GM19025 (cell line): ENCODE data around the gene GPR78.

ENCODE experiments used
- ATAC-seq: cut with Tn5 transposase; IDR thresholded peaks from one replicate; pipeline ENCODE4 v1.9.1; 2021; ENCODE audit warnings: mild to moderate bottlenecking, low read depth, moderate library complexity; ENCODE audit not compliant: unreplicated experiment

GPR78 gene

GRCh38 chr4:8598391-8599090, 18.3 kb downstream of the GPR78 start:
- ATAC-seq = no peak

GRCh38 chr4:8599091-8599460, 18.9 kb downstream of the GPR78 start:
- no peak for ATAC-seq

GRCh38 chr4:8599657-8600056, 19.5 kb downstream of the GPR78 start:
- no peak for ATAC-seq

- ATAC-seq = no peak
Observed at GRCh38 chr4:8600266-8600665, 20.1 kb downstream of the GPR78 start.

GRCh38 chr4:8600686-8601085, 20.5 kb downstream of the GPR78 start:
- ATAC-seq = no peak

- no peak for ATAC-seq
Observed at GRCh38 chr4:8601086-8601485, 20.9 kb downstream of the GPR78 start.

GRCh38 chr4:8601556-8601955, 21.4 kb downstream of the GPR78 start:
- no peak for ATAC-seq

- ATAC-seq = no peak
Observed at GRCh38 chr4:8602686-8603430, 22.7 kb downstream of the GPR78 start.

GRCh38 chr4:8603931-8604330, 23.7 kb downstream of the GPR78 start:
- no peak for ATAC-seq

- ATAC-seq = no peak
Observed at GRCh38 chr4:8605289-8605688, 25.1 kb downstream of the GPR78 start.

- no peak for ATAC-seq
Observed at GRCh38 chr4:8606476-8606875, 26.3 kb downstream of the GPR78 start.

GRCh38 chr4:8606966-8607365, 26.8 kb downstream of the GPR78 start:
- ATAC-seq = no peak

GRCh38 chr4:8607603-8608481, 27.6 kb downstream of the GPR78 start:
- no peak for ATAC-seq

- ATAC-seq = no peak
Observed at GRCh38 chr4:8608714-8609391, 28.7 kb downstream of the GPR78 start.

GRCh38 chr4:8609406-8609805, 29.2 kb downstream of the GPR78 start:
- no peak for ATAC-seq

GRCh38 chr4:8609824-8610350, 29.7 kb downstream of the GPR78 start:
- ATAC-seq = no peak

GRCh38 chr4:8610858-8611616, 30.8 kb downstream of the GPR78 start:
- no peak for ATAC-seq

- ATAC-seq = no peak
Observed at GRCh38 chr4:8612646-8613045, 32.5 kb downstream of the GPR78 start.

- no peak for ATAC-seq
Observed at GRCh38 chr4:8613421-8614364, 33.5 kb downstream of the GPR78 start.
